Lung (tissue), 12 donors: ENCODE measurements around the gene NISCH. TPM values are rescaled to one million over a fixed set of nuclear protein-coding genes. Genes with fewer than 3 reads are reported as not detected.

Source experiments
- ATAC-seq: fragments of 200-7000 bp; cut with Tn5 transposase; one replicate; pipeline ENCODE4 v1.9.1; 2020; ENCODE audit warnings: moderate number of reproducible peaks; ENCODE audit not compliant: insufficient read depth, low FRiP score
- DNase-seq, 3 donors: peaks; one replicate each; pipeline ENCODE4 v3.0.0-alpha.2; 2013 to 2017
- H3K27ac ChIP-seq, 2 donors: one replicate each; pipeline ENCODE4 v1.5.1; 2013; ENCODE audit warnings: mild to moderate bottlenecking in 2 of 2, moderate library complexity in 2 of 2, control low read depth in 1 of 2, inconsistent platforms in 1 of 2, low read depth in 1 of 2, low read length in 1 of 2
- H3K27me3 ChIP-seq, 3 donors: one replicate each; pipeline ENCODE4 v1.5.1; 2013; ENCODE audit warnings: low read length in 2 of 3; ENCODE audit not compliant: control insufficient read depth in 3 of 3, insufficient read depth in 3 of 3
- H3K36me3 ChIP-seq, 4 donors: one replicate each; pipeline ENCODE4 v1.5.1; 2013; ENCODE audit warnings: low read length in 4 of 4, mild to moderate bottlenecking in 1 of 4, moderate library complexity in 1 of 4; ENCODE audit not compliant: control insufficient read depth in 4 of 4, insufficient read depth in 4 of 4
- H3K4me1 ChIP-seq, 5 donors: one replicate each; pipeline ENCODE4 v1.5.1; 2013; ENCODE audit warnings: low read length in 5 of 5, mild to moderate bottlenecking in 2 of 5, moderate library complexity in 1 of 5; ENCODE audit not compliant: control insufficient read depth in 5 of 5, insufficient read depth in 5 of 5
- H3K4me3 ChIP-seq: one replicate; pipeline ENCODE4 v1.5.1; 2013; ENCODE audit warnings: mild to moderate bottlenecking, control low read depth, moderate library complexity
- H3K9ac ChIP-seq, 2 donors: one replicate each; pipeline ENCODE4 v1.5.1; 2013; ENCODE audit warnings: low read length in 2 of 2, control low read depth in 1 of 2; ENCODE audit not compliant: insufficient read depth in 1 of 2
- H3K9me3 ChIP-seq, 4 donors: one replicate each; pipeline ENCODE4 v1.5.1; 2013; ENCODE audit warnings: low read length in 3 of 4, mild to moderate bottlenecking in 1 of 4, moderate library complexity in 1 of 4; ENCODE audit not compliant: control insufficient read depth in 4 of 4, insufficient read depth in 3 of 4
- WGBS, 2 donors: extraction: QIAGEN DNeasy Blood & Tissue Kit; methylation state at CpG; one replicate each; pipeline ENCODE4 v1.1.7; 2013; 5-methylcytosine and 5-hydroxymethylcytosine counted together
- polyA plus RNA-seq, 2 donors: library from polyadenylated mRNA; stranded (reverse); fragments of 200-250 nt; gene quantifications; one replicate each; pipeline ENCODE4 v1.2.1, GENCODE V29; 2013
- total RNA-seq, 2 donors: library from RNA; depleted of rRNA in 1 of 2; stranded (reverse); fragments of >200 nt in 1 of 2; gene quantifications; one replicate each; pipeline ENCODE4 v1.2.1, GENCODE V29; 2014 to 2021
- TF ChIP-seq, protein P1 (sequence below): IDR thresholded peaks from 2 replicates; pipeline ENCODE4 v1.5.1; 2012; ENCODE audit warnings: mild to moderate bottlenecking; ENCODE audit errors: control extremely low read depth, extremely low read depth
- donor health status: control.
- donor health status: control.
- donor health status: Bipolar disorder and iron deficiency.
- donor health status: healthy.
- donor health status: DM: yes; HTN: yes; CAD: no.

Gene NISCH
- total and polyA plus RNA-seq, 4 donors: 37.8 to 127 (median 63.7) TPM

DNA sequence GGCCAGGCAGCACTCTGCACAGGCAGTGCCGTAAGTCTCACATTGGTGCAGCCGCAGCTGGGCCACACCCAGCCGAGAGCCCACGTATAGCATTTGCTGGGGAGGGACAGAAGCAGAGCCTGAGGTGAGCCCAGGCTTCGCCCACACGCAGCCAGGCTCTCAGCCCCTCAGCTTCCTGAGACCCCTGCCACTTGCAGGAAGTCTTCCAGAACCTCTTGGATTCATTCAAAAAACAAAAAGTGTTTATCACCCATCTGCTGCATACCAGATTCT, 17.4 kb upstream of the NISCH start:
- no peak overlapping the region for H3K9ac ChIP-seq
- H3K36me3 ChIP-seq: peaks cover 0 to 4% (median 0%) of the 10 kb centered on the region in 4 donors
- no peak overlapping the region for H3K27ac ChIP-seq
- H3K9me3 ChIP-seq: no peaks in the 10 kb centered on the region
- ATAC-seq (no peak), DNase-seq (no peak)
- H3K27me3 ChIP-seq: no peaks in the 10 kb centered on the region
- 75 to 81% methylated on average over 6 of the region's 6 CpGs for whole genome bisulfite sequencing, 2 donors
- TF ChIP-seq, protein P1, sequence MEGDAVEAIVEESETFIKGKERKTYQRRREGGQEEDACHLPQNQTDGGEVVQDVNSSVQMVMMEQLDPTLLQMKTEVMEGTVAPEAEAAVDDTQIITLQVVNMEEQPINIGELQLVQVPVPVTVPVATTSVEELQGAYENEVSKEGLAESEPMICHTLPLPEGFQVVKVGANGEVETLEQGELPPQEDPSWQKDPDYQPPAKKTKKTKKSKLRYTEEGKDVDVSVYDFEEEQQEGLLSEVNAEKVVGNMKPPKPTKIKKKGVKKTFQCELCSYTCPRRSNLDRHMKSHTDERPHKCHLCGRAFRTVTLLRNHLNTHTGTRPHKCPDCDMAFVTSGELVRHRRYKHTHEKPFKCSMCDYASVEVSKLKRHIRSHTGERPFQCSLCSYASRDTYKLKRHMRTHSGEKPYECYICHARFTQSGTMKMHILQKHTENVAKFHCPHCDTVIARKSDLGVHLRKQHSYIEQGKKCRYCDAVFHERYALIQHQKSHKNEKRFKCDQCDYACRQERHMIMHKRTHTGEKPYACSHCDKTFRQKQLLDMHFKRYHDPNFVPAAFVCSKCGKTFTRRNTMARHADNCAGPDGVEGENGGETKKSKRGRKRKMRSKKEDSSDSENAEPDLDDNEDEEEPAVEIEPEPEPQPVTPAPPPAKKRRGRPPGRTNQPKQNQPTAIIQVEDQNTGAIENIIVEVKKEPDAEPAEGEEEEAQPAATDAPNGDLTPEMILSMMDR: no peak
- H3K4me3 ChIP-seq: no peak overlapping the region
- peaks cover 0 to 24% (median 12%) of the 10 kb centered on the region in 5 donors for H3K4me1 ChIP-seq

DNA sequence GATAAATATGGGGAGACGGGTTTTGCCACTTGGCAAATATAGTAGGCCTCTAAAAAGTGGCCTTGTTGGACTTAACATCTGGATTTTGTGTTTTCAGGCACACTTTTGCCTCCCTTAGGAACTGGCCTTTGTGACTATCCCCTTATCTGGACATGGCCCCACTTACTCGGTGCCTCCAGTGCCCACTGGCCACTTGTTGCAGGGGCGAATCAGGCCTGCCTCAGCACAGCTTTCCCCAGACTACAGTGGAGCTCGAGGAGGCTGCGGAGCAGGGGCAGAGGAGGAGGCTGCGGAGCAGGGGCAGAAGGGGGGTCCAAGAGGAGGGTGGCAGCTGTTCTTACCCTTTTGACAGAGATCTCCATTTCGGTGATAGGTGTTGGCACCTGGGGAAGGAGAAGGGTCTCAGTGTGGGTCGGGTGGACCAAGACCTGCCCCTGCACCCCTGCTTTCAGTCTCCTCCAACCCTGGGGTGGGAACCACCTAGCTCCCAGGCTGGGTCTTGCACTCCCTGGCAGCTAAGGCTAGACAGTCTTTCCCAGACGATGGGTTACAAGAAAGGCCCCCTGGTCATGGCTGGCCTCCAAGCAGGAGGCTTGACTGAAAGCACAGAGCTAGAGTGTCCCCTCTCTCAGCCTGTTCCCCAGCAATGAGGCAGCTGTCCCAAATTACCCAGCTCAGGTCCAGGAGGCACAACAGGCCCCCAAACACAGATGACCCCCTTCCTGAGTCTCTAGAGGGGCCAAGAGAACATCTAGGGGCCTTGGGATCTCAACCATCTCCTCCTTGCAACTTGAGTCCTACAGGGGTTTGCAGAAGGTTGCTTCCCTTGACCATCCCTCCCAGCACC, 16.6 kb upstream of the NISCH start:
- TF ChIP-seq, protein P1: no peak
- DNase-seq: no peak
- H3K36me3 ChIP-seq: peaks cover 0 to 4% (median 0%) of the 10 kb centered on the region in 4 donors
- H3K27ac ChIP-seq: no peak overlapping the region
- WGBS, 2 donors: 88 to 92% methylated on average over 9 of the region's 9 CpGs
- H3K4me3 ChIP-seq: no peak overlapping the region
- no peak for ATAC-seq
- peaks cover 0 to 22% (median 12%) of the 10 kb centered on the region in 5 donors for H3K4me1 ChIP-seq
- H3K9me3 ChIP-seq: no peaks in the 10 kb centered on the region
- H3K27me3 ChIP-seq: no peaks in the 10 kb centered on the region
- no peak overlapping the region for H3K9ac ChIP-seq

DNA sequence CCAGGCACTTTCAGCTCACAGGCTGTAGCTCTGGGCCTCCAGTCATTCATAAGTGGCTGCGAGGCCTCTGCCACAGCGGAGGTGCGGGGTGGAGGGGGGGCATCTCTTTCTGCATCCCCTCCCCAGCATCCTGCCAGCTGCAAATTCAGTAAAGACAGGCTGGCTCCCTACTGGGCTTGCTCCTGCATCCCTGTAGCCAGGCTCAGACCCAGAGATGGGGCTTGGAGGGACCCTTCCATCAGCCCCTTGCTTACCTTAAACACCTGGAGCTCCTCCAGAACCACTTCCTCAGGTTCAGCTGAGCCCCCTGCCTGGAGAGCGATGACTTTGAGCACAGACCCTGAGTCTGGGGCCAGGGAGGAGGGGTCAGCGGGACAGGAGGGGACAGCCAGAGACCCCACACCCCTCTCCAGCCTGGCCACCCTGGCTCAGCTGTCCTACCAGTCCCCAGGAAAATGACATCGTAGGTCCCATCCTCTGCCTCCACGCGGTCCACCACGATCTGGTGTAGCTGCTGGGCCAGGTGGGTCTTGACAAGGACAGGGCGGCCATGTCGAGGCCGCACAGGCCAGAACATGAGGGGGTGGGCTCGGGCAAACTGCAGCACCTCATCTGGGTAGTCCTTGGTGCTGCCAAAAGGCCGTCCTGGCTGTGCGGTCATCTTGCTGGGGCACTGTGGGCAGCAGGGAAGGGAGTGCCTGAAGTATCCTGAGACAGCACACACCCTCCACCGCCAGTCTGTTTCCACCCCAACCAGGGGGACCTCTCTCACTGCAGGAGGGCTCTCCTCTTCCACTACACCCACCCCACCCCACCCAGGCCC, 15.8 kb upstream of the NISCH start:
- no peak overlapping the region for H3K4me3 ChIP-seq
- ATAC-seq: no peak
- H3K27ac ChIP-seq: peak overlapping the region in 1 of 2 donors; percentile 19
- DNase-seq: no peak
- H3K9me3 ChIP-seq: no peaks in the 10 kb centered on the region
- peaks cover 0 to 23% (median 14%) of the 10 kb centered on the region in 5 donors for H3K4me1 ChIP-seq
- no peak overlapping the region for H3K9ac ChIP-seq
- TF ChIP-seq, protein P1: no peak
- WGBS, 2 donors: 92 to 93% methylated on average over 16 of the region's 16 CpGs
- H3K36me3 ChIP-seq: peaks cover 0 to 4% (median 0%) of the 10 kb centered on the region in 4 donors
- H3K27me3 ChIP-seq: no peaks in the 10 kb centered on the region
